Uterus (tissue), 2 donors: ENCODE results near the gene ALPP.

ENCODE experiments used
- CTCF ChIP-seq, 4 experiments: fragments of 200-600 bp in 2 of 4; fragments of 450-650 bp in 2 of 4; sonication (generic) in 2 of 4; IDR thresholded peaks; one replicate each; pipeline ENCODE4 v1.5.1; 2016 to 2019; ENCODE audit warnings: antibody characterized with exemption in 4 of 4, mild to moderate bottlenecking in 2 of 4, moderate library complexity in 1 of 4
- POLR2A ChIP-seq, 2 donors: fragments of 450-650 bp; IDR thresholded peaks; one replicate each; pipeline ENCODE4 v1.6.1; 2016; ENCODE audit warnings: antibody characterized with exemption in 2 of 2, mild to moderate bottlenecking in 1 of 2, moderate library complexity in 1 of 2

DNA sequence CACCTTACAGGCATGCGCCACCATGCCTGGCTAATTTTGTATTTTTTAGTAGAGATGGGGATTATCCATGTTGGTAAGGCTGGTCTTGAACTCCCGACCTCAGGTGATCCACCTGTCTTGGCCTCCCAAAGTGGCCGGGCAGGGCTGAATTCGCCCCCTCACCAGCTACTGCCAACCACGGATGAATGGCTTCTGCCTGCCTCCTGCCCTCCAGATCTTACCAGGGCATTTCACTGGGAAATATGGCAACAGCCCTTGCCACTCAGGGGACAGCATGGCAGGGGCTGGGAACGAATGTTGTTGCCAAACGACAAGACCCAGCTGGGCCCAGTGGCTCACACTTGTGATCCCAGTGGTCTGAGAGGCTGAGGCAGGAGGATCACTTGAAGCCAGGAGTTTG is 1.8 kb upstream of the ALPP start:
- TF ChIP-seq CTCF (IDR thresholded peaks at IDR 0.05), result no peak
- no peak for TF ChIP-seq POLR2A (IDR thresholded peaks at IDR 0.05)
